CD14-positive monocyte (primary cell): ENCODE measurements around the gene PHACTR3. TPM values are rescaled to one million over a fixed set of nuclear protein-coding genes. Genes with fewer than 3 reads are reported as not detected.

Experiments
- DNase-seq, 3 donors: peaks; one replicate each; pipeline ENCODE4 v3.0.0-alpha.2; 2011 to 2022
- H2AFZ ChIP-seq: 2 replicates; pipeline ENCODE4 v1.6.0; 2012; ENCODE audit warnings: mild to moderate bottlenecking, low read depth, low read length, inconsistent platforms; ENCODE audit not compliant: insufficient read depth, poor library complexity, severe bottlenecking
- H3K27ac ChIP-seq, 2 donors: 1 replicate in 1 of 2; 2 replicates in 1 of 2; pipeline ENCODE4 v1.5.1; 2012 to 2013; ENCODE audit warnings: low read length in 2 of 2, control low read depth in 1 of 2, inconsistent platforms in 1 of 2, low read depth in 1 of 2, mild to moderate bottlenecking in 1 of 2
- H3K27me3 ChIP-seq, 2 donors: one replicate each; pipeline versions ENCODE4 v1.6.0 to v1.6.1; 2011 to 2013; ENCODE audit warnings: low read length in 2 of 2; ENCODE audit not compliant: control insufficient read depth in 2 of 2, insufficient read depth in 2 of 2
- H3K36me3 ChIP-seq, 2 donors: replicated peaks in 1 of 2; 1 replicate in 1 of 2; 2 replicates in 1 of 2; pipeline versions ENCODE4 v1.5.1 to v1.6.1; 2012 to 2013; ENCODE audit warnings: low read length in 2 of 2, control low read depth in 1 of 2, inconsistent platforms in 1 of 2, mild to moderate bottlenecking in 1 of 2; ENCODE audit not compliant: insufficient read depth in 2 of 2, control insufficient read depth in 1 of 2
- H3K4me1 ChIP-seq, 2 donors: 1 replicate in 1 of 2; 2 replicates in 1 of 2; pipeline versions ENCODE4 v1.5.1 to v1.6.1; 2012 to 2013; ENCODE audit warnings: low read length in 2 of 2, control low read depth in 1 of 2, inconsistent platforms in 1 of 2, mild to moderate bottlenecking in 1 of 2, moderate library complexity in 1 of 2; ENCODE audit not compliant: insufficient read depth in 2 of 2, control insufficient read depth in 1 of 2
- H3K4me2 ChIP-seq: replicated peaks from 2 replicates; pipeline ENCODE3; 2012; ENCODE audit warnings: low read length, moderate library complexity, mild to moderate bottlenecking; ENCODE audit not compliant: poor library complexity, severe bottlenecking; ENCODE audit errors: extremely low read depth
- H3K4me3 ChIP-seq, 3 experiments: fragments of 200-600 bp in 1 of 3; sonication (generic) in 1 of 3; replicated peaks in 1 of 3; 1 replicate in 2 of 3; 2 replicates in 1 of 3; pipeline ENCODE4 v1.5.1; 2011 to 2013; ENCODE audit warnings: low read length in 3 of 3, mild to moderate bottlenecking in 3 of 3, control low read depth in 2 of 3, low read depth in 2 of 3, inconsistent platforms in 1 of 3, moderate library complexity in 1 of 3
- H3K79me2 ChIP-seq: 2 replicates; pipeline ENCODE4 v1.6.0; 2012; ENCODE audit warnings: mild to moderate bottlenecking, control low read depth, inconsistent platforms, low read length, moderate library complexity; ENCODE audit not compliant: insufficient read depth
- H3K9ac ChIP-seq: 2 replicates; pipeline ENCODE4 v1.6.0; 2017; ENCODE audit warnings: low read length, mild to moderate bottlenecking; ENCODE audit not compliant: insufficient read depth, poor library complexity, severe bottlenecking
- H3K9me3 ChIP-seq, 2 donors: replicated peaks in 1 of 2; 1 replicate in 1 of 2; 2 replicates in 1 of 2; pipeline versions ENCODE4 v1.5.1 to v1.6.1; 2012 to 2013; ENCODE audit warnings: low read length in 2 of 2, control low read depth in 1 of 2; ENCODE audit not compliant: control insufficient read depth in 1 of 2, insufficient read depth in 1 of 2
- H4K20me1 ChIP-seq: 2 replicates; pipeline ENCODE4 v1.6.0; 2012; ENCODE audit warnings: mild to moderate bottlenecking, low read length, control low read depth, moderate library complexity; ENCODE audit not compliant: insufficient read depth
- H3K27ac Mint-ChIP-seq, 7 donors: one replicate each; pipeline ENCODE4 v1.8.0; 2020; ENCODE audit warnings: mild to moderate bottlenecking in 7 of 7, mixed read lengths in 7 of 7, moderate library complexity in 6 of 7, inconsistent platforms in 2 of 7
- H3K27me3 Mint-ChIP-seq, 3 donors: one replicate each; pipeline ENCODE4 v1.8.0; 2021 to 2022; ENCODE audit warnings: low read depth in 3 of 3, mild to moderate bottlenecking in 3 of 3, mixed read lengths in 3 of 3, moderate library complexity in 3 of 3, inconsistent platforms in 1 of 3
- H3K36me3 Mint-ChIP-seq, 2 donors: one replicate each; pipeline ENCODE4 v1.8.0; 2020; ENCODE audit warnings: mixed read lengths in 2 of 2, inconsistent platforms in 1 of 2, mild to moderate bottlenecking in 1 of 2
- H3K4me1 Mint-ChIP-seq: one replicate; pipeline ENCODE4 v1.8.0; 2020; ENCODE audit warnings: mild to moderate bottlenecking, mixed read lengths
- H3K4me3 Mint-ChIP-seq, 2 donors: one replicate each; pipeline ENCODE4 v1.8.0; 2020; ENCODE audit warnings: mild to moderate bottlenecking in 2 of 2, mixed read lengths in 2 of 2, moderate library complexity in 1 of 2
- H3K9me3 Mint-ChIP-seq, 7 donors: one replicate each; pipeline ENCODE4 v1.8.0; 2020 to 2022; ENCODE audit warnings: mixed read lengths in 7 of 7, mild to moderate bottlenecking in 6 of 7, moderate library complexity in 6 of 7, inconsistent platforms in 2 of 7
- CTCF ChIP-seq: fragments of 200-600 bp; IDR thresholded peaks from one replicate; pipeline ENCODE4 v1.8.0; 2022; ENCODE audit warnings: antibody characterized with exemption, mild to moderate bottlenecking
- WGBS: methylation state at CpG from one replicate; pipeline ENCODE4 v1.1.5; 2013; ENCODE audit warnings: missing lambda C conversion rate; ENCODE audit not compliant: insufficient coverage; 5-methylcytosine and 5-hydroxymethylcytosine counted together
- intact Hi-C, 2 donors: fragments of 100-400 bp; cut with micrococcal nuclease; formaldehyde crosslinking; loops; one replicate each; pipeline versions ENCODE4 v1.15.0 to v1.15.1; 2023
- polyA plus RNA-seq, 3 donors: library from polyadenylated mRNA; depleted of rRNA in 1 of 3; unstranded in 2 of 3; stranded (reverse) in 1 of 3; fragments of 300-500 nt in 2 of 3; fragments of >200 nt in 1 of 3; fragmentation: Illumina TruSeq in 2 of 3; gene quantifications; 1 replicate in 2 of 3; 2 replicates in 1 of 3; pipeline ENCODE4 v1.2.3, GENCODE V29; 2012 to 2021

The PHACTR3 gene
- polyA plus RNA-seq, 3 donors: 0.11 to 0.17 TPM; not detected in 1

- Histone ChIP-seq H3K27ac (no peak overlapping the region), H2AFZ (no peak overlapping the region), H3K9ac (no peak overlapping the region), H3K4me2 (no peak overlapping the region), H3K36me3 (no peaks in the 10 kb centered on the region), H3K4me3 (no peak overlapping the region), H4K20me1 (no peaks in the 10 kb centered on the region), H3K79me2 (no peaks in the 10 kb centered on the region), H3K27me3 (peaks cover 4 to 43% of the 10 kb centered on the region in 2 donors), H3K9me3 (no peaks in the 10 kb centered on the region), H3K4me1 (no peaks in the 10 kb centered on the region)
- peaks cover 3% of the 10 kb centered on the region for H3K4me1 Mint-ChIP-seq
- H3K9me3 Mint-ChIP-seq: peaks cover 0 to 2% (median 0%) of the 10 kb centered on the region in 7 donors
- TF ChIP-seq CTCF: no peak
- no peak for DNase-seq
- no peak overlapping the region for H3K27ac Mint-ChIP-seq
- H3K27me3 Mint-ChIP-seq: peaks cover 39 to 60% (median 57%) of the 10 kb centered on the region in 3 donors
- no peak overlapping the region for H3K4me3 Mint-ChIP-seq
- WGBS: no CpG with 5 or more reads among the region's 1 CpG
- no peaks in the 10 kb centered on the region for H3K36me3 Mint-ChIP-seq
- intact Hi-C loops: loop anchor here in 1 of 2 donors (1.0 kb wide), 1 partner anchor 155 kb away; no protein-coding TSS in a partner anchor
Measured at GRCh38 chr20:59597240-59597639, 7.1 kb upstream of the PHACTR3 start.

- intact Hi-C loops: no loop called here
- H3K27ac Mint-ChIP-seq: no peak overlapping the region
- no peak overlapping the region for H3K9ac ChIP-seq
- H3K27ac ChIP-seq: no peak overlapping the region
- no peaks in the 10 kb centered on the region for H3K79me2 ChIP-seq
- H3K4me1 Mint-ChIP-seq: peaks cover 3% of the 10 kb centered on the region
- peaks cover 0 to 6% of the 10 kb centered on the region in 2 donors for H3K9me3 ChIP-seq
- H3K4me3 Mint-ChIP-seq: peak overlapping the region in 1 of 2 donors; percentile 7
- H4K20me1 ChIP-seq: no peaks in the 10 kb centered on the region
- peaks cover 0 to 5% (median 0%) of the 10 kb centered on the region in 7 donors for H3K9me3 Mint-ChIP-seq
- 9% methylated on average over 7 of the region's 13 CpGs for WGBS
- DNase-seq: peak in 2 of 3 donors; percentile 42 to 44
- no peaks in the 10 kb centered on the region for H3K4me1 ChIP-seq
- no peak overlapping the region for H3K4me2 ChIP-seq
- H3K27me3 ChIP-seq: peaks cover 14 to 59% of the 10 kb centered on the region in 2 donors
- peak; percentile 88 for TF ChIP-seq CTCF
- H2AFZ ChIP-seq: no peak overlapping the region
- no peaks in the 10 kb centered on the region for H3K36me3 Mint-ChIP-seq
- H3K27me3 Mint-ChIP-seq: peaks cover 52 to 70% (median 68%) of the 10 kb centered on the region in 3 donors
- H3K36me3 ChIP-seq: no peaks in the 10 kb centered on the region
- H3K4me3 ChIP-seq: no peak overlapping the region
Measured at GRCh38 chr20:59598625-59599310, 5.6 kb upstream of the PHACTR3 start.
